K562 (cell line): ENCODE data around the gene MTREX. TPM values are rescaled to one million over a fixed set of nuclear protein-coding genes. Genes with fewer than 3 reads are reported as not detected.

ENCODE experiments used
- ATF7 ChIP-seq: fragments of 450-650 bp; IDR thresholded peaks from 2 replicates; pipeline ENCODE4 v1.7.1; 2014; ENCODE audit warnings: mild to moderate bottlenecking, moderate library complexity
- BRD4 ChIP-seq: fragments of 200-600 bp; sonication (generic); IDR thresholded peaks from 2 replicates; pipeline ENCODE4 v1.6.1; 2017; ENCODE audit warnings: inconsistent platforms
- CREB3 ChIP-seq: fragments of 450-650 bp; conservative IDR thresholded peaks from 2 replicates; pipeline ENCODE4 v1.6.1; 2016; ENCODE audit warnings: missing genetic modification characterization, low read depth, mild to moderate bottlenecking, missing compliant biosample characterization, moderate library complexity
- CTBP1 ChIP-seq: fragments of 450-650 bp; IDR thresholded peaks from 2 replicates; pipeline ENCODE4 v1.6.1; 2016; ENCODE audit warnings: borderline replicate concordance
- DPF2 ChIP-seq: fragments of 450-650 bp; IDR thresholded peaks from 2 replicates; pipeline ENCODE4 v1.6.1; 2016
- E2F1 ChIP-seq: sonication (generic); formaldehyde crosslinking; IDR thresholded peaks from 2 replicates; pipeline ENCODE4 v1.8.1; 2023; ENCODE audit warnings: mild to moderate bottlenecking, missing genetic modification reagents, moderate library complexity
- ELK3 ChIP-seq: fragments of 450-650 bp; formaldehyde crosslinking; IDR thresholded peaks from 2 replicates; pipeline ENCODE4 v1.4.0; 2020; ENCODE audit warnings: mild to moderate bottlenecking
- EP400 ChIP-seq: fragments of 450-650 bp; IDR thresholded peaks from 2 replicates; pipeline ENCODE4 v1.6.1; 2017; ENCODE audit warnings: antibody characterized with exemption, mild to moderate bottlenecking, moderate library complexity
- ETS1 ChIP-seq: conservative IDR thresholded peaks from 2 replicates; pipeline ENCODE4 v1.6.1; 2011; ENCODE audit warnings: low read depth, mild to moderate bottlenecking, low read length; ENCODE audit not compliant: control insufficient read depth
- PHB ChIP-seq: fragments of 250-450 bp; sonication (Bioruptor Pico); IDR thresholded peaks from 2 replicates; pipeline ENCODE4 v1.5.0; 2021
- SMAD2 ChIP-seq: fragments of 150-350 bp; IDR thresholded peaks from 2 replicates; pipeline ENCODE4 v1.6.1; 2014; ENCODE audit warnings: low read depth, mild to moderate bottlenecking, low read length
- SMAD4 ChIP-seq: fragments of 250-450 bp; sonication (Bioruptor Pico); conservative IDR thresholded peaks from 2 replicates; pipeline ENCODE4 v1.8.0; 2021; ENCODE audit warnings: inconsistent platforms, mild to moderate bottlenecking, moderate library complexity
- SMARCE1 ChIP-seq: fragments of 450-650 bp; IDR thresholded peaks from 2 replicates; pipeline ENCODE4 v1.7.1; 2016; ENCODE audit warnings: mild to moderate bottlenecking
- TAF9B ChIP-seq: fragments of 450-650 bp; IDR thresholded peaks from 2 replicates; pipeline ENCODE4 v1.6.1; 2018; ENCODE audit warnings: mild to moderate bottlenecking; ENCODE audit not compliant: partially characterized antibody
- TARDBP ChIP-seq: fragments of 450-650 bp; IDR thresholded peaks from 2 replicates; pipeline ENCODE4 v1.6.1; 2016
- TOE1 ChIP-seq, 2 experiments: fragments of 450-650 bp in 1 of 2; sonication (generic) in 1 of 2; formaldehyde crosslinking in 1 of 2; IDR thresholded peaks; 2 replicates each; pipeline versions ENCODE4 v1.7.1 to v1.8.0; 2016 to 2022; ENCODE audit warnings: borderline replicate concordance in 2 of 2, mild to moderate bottlenecking in 2 of 2, antibody characterized with exemption in 1 of 2, inconsistent platforms in 1 of 2, low read depth in 1 of 2, missing genetic modification reagents in 1 of 2, moderate library complexity in 1 of 2
- ZFP1 ChIP-seq: fragments of 450-650 bp; formaldehyde crosslinking; IDR thresholded peaks from 2 replicates; pipeline ENCODE4 v1.4.0; 2020; ENCODE audit warnings: mild to moderate bottlenecking, mixed read lengths
- ZNF592 ChIP-seq: fragments of 450-650 bp; IDR thresholded peaks from 2 replicates; pipeline ENCODE4 v1.6.1; 2017; ENCODE audit warnings: antibody characterized with exemption, mild to moderate bottlenecking
- polyA plus RNA-seq, 8 experiments: library from polyadenylated mRNA; depleted of rRNA in 4 of 8; stranded (reverse) in 5 of 8; unstranded in 3 of 8; fragments of >200 nt; fragmentation: Nextera tagmentation in 2 of 8; fragmentation: Illumina TruSeq in 1 of 8; extraction: Ambion mirVana in 2 of 8; extraction: Trizol in 1 of 8; gene quantifications; 2 replicates each; pipeline versions ENCODE4 v1.2.1 to v1.2.3, GENCODE V29; 2011 to 2014; ENCODE audit warnings: inconsistent platforms in 1 of 8, missing spikeins in 1 of 8
- total RNA-seq, 7 experiments: library from RNA; depleted of rRNA in 6 of 7; stranded (reverse); fragments of >200 nt in 6 of 7; fragmentation: Illumina TruSeq in 2 of 7; extraction: Trizol in 2 of 7; gene quantifications; 2 replicates each; pipeline versions ENCODE4 v1.2.1 to v1.2.3, GENCODE V29; 2011 to 2021; ENCODE audit warnings: low replicate concordance in 1 of 7

MTREX gene
- total and polyA plus RNA-seq, 9 of the 15 experiments (the other 6 are each of a cell fraction or from before 2014, with no cell fraction given), result 52.9 to 193 (median 150) TPM

- TF ChIP-seq E2F1 (CRISPR knock-in tag) (0 out of 2 replicates have a peak, but pooled peaks have one; percentile 36), SMAD4 (CRISPR knock-in tag) (peak; percentile 58; the same call in 1 of the 2 replicates), CREB3 (tag) (0 out of 2 replicates have a peak, but pooled peaks have one; percentile 37), PHB (CRISPR knock-in tag) (0 out of 2 replicates have a peak, but pooled peaks have one; percentile 31), ATF7 (peak; percentile 95), BRD4 (0 out of 2 replicates have a peak, but pooled peaks have one; percentile 87), SMAD2 (no peak), ZFP1 (no peak), TOE1 (IDR thresholded peaks at IDR 0.05; ENCODE audit: borderline replicate concordance) (peak; percentile 84; the same call in 1 of the 2 replicates), TOE1 (CRISPR knock-in tag; IDR thresholded peaks at IDR 0.05; ENCODE audit: borderline replicate concordance, low read depth) (no peak), EP400 (peak; percentile 95), DPF2 (peak; percentile 65), CTBP1 (peak; percentile 35), SMARCE1 (peak; percentile 46; the same call in 1 of the 2 replicates), ETS1 (peak; percentile 26; the same call in 1 of the 2 replicates), ZNF592 (peak; percentile 70; the same call in 1 of the 2 replicates), ELK3 (no peak), TAF9B (peak; percentile 90), TARDBP (no peak)
Observed at GRCh38 chr5:55307383-55308253, at the start of gene MTREX, which contains the start of gene DHX29 (continued).
